Fibroblast of pulmonary artery (primary cell): ENCODE measurements around the gene ACIN1.
A peak's percentile ranks its signal among the peaks of the same experiment; 100 is the strongest.

ENCODE experiments used
- DNase-seq: peaks from one replicate; pipeline ENCODE4 v3.0.0-alpha.2; 2010; ENCODE audit warnings: low read depth
- H3K4me3 ChIP-seq: replicated peaks from 2 replicates; pipeline ENCODE4 v1.5.1; 2011; ENCODE audit warnings: low read depth, mild to moderate bottlenecking, control low read depth, low read length, moderate library complexity
- CTCF ChIP-seq: IDR thresholded peaks from 2 replicates; pipeline ENCODE4 v1.5.1; 2011; ENCODE audit warnings: mild to moderate bottlenecking, control low read depth, low read length, inconsistent platforms; ENCODE audit errors: missing control alignments

Gene ACIN1

DNA sequence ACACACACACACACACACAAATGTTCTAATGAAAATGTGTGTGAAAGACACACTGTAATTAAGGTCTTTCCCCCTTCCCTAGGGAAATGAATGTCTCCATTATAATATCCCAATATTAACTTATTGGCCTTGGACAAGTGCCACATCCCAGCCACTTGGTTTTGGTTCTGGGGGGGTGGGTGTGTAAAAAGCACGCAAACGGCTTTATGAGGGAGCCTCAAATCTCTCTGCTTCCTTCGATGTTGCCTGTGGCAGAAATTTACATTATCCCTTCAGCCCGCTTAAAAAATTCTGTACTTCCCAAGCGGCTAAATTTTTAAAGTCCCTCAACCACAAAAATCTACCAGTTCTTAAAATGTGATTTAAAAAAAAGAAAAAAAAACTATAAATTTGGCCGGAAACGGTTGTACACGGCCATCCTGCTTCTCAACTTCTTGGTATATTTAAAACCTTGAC lies 85.4 kb downstream of the ACIN1 start:
- TF ChIP-seq CTCF = no peak
- no peak for DNase-seq
- peak overlapping the region; percentile 53 for H3K4me3 ChIP-seq

- no peak for DNase-seq
- TF ChIP-seq CTCF = no peak
- H3K4me3 ChIP-seq = no peak overlapping the region
Measured at GRCh38 chr14:23008831-23009230, 86.1 kb downstream of the ACIN1 start.
